Raji (cell line): ENCODE results near the gene ABCC4.

Experiments used
- POLR2A ChIP-seq: IDR thresholded peaks from 2 replicates; pipeline ENCODE4 v1.6.1; 2011; ENCODE audit warnings: low read depth, low read length, control low read depth; ENCODE audit not compliant: insufficient read depth

ABCC4 gene

DNA sequence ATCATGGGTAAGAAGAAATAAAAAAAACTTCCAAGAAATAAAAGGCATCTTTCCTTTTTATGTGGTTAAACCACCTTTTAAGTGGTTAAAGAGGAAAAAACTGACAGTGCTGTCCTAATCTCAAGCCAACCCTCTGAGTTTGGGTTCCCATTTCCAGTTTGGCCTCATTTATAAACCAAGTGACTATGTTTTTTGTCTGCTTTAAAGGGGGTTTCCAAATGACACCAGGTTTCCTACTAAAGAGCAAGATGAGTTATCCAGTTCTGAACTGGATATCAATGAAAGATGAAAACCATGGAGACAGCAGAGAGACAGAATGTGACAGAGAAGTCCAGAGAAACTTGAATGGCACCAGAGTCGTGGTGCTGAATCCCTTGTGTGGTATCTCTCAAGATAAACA lies 251.5 kb downstream of the ABCC4 start:
- no peak for TF ChIP-seq POLR2A

DNA sequence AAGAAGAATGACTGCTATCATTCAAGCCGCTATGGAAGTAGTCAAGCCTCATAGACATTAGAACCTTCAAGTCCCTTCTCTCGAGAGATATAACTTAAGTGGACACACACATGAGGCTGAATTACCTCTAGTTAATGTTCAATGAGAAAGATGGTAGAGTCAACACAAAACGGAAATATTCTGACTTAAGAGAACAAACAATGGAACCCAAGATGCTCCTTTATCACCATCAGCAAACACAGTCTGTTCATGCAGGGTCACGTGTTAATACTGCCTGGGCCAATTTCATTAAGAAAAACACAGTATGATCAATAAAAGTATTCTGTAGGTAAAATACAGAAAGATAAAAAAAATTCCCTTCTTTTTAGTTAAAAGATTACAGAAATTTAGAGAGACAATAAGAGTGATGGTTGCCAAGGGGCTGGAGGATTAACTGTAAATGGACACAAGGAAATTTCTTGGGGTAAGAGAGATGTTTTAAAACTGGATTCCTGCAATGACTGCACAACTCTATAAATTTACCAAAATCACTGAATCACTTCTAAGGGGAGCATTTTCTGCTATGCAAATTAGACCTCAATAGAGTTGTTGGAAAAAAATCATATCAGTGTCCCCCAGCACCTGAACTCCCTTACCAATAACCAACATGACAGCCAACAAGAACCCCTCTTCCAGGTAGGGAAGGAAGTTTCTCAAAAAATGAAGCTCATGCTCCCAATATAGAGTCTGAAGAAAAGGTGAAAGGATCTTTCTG lies 256.6 kb downstream of the ABCC4 start:
- no peak for TF ChIP-seq POLR2A

DNA sequence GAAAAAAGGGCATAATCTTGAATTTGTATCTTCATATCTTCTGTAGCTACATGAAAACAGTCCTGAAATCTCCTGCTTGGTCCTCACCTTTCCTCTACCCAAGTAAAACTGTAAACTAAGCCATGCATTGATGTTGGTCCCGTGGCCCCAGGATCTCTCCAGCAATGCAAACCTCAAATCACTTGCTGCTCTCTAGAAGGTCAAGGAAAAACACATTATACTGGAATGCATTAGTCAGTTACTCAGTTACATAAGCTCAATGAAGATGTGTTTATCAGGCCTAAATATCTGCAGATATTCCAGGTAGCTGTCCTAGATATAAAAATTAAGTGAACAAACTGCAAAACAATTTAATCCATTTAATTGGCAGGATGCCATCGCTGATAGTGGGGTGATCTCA lies 261.8 kb downstream of the ABCC4 start:
- TF ChIP-seq POLR2A: no peak

DNA sequence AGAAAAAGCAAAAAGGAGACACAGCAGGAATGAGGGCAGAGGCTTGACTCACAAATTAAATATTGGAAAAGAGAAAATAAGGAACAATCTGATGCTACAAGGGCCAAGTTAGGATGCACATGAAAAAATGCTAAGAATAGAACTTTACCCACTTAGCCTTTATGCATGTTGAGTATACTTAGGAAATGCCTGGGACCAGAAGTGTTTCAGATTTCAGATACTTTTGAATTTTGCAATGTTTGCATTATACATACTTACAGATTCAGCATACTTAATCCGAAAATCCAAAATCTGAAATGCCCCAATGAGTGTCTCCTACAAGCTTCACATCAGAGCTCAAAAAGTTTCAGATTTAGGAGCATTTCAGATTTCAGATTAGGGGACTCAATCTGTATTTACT lies 262.3 kb downstream of the ABCC4 start:
- no peak for TF ChIP-seq POLR2A

DNA sequence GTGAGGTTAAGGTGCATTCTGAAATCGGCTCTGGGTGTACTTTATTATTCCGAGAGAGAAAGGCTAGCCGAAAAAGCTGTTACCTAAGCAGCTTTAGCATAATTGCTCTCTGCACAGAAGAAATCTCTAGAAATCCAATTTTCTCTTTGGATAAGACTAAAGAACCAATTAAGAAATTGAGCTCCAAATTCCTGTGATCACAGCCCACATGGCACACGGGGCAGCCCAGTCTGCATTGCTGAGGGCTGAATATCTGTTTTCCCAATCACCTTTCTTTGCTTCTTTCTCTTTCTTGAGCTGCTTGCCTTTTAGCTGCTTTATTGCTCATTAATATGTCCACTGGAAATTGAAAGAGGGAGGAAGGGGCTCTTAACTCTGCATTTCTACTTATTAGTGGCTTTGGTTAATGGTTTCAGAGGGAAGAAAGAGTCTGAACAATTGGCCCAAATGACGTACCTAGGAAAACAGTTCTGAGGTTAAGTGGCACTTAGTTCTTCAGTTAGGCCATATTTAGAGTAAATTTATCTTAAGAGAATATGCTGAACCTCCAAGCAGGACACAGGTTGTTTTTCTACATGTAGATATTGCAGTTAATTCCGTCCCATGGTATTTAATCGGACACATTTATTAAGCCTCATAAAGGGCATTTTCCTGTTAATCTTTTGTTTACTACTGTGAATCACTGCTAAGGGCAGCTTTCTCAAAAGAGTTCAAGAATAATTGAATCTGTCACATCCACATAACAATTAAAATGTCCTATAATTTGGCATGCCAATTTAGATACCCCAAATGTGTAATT lies 265.7 kb downstream of the ABCC4 start:
- TF ChIP-seq POLR2A: no peak

DNA sequence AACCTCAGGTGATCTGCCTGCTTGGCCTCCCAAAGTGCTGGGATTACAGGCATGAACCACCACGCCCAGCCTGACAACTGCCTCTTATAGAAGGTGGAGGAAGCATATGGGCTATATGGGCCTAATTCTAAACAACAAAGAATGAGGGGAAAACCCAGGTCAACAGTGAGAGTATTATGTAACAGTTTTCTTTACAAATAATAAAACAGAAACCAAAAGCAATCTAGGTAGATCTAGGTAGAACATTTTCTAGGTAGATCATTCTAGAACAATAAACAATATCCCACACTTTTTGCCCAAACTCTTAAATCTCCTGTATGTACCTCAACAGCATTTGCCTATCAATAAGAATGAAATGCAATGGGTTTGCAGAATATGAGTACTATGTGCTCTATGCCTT lies 267.4 kb downstream of the ABCC4 start:
- TF ChIP-seq POLR2A: no peak

DNA sequence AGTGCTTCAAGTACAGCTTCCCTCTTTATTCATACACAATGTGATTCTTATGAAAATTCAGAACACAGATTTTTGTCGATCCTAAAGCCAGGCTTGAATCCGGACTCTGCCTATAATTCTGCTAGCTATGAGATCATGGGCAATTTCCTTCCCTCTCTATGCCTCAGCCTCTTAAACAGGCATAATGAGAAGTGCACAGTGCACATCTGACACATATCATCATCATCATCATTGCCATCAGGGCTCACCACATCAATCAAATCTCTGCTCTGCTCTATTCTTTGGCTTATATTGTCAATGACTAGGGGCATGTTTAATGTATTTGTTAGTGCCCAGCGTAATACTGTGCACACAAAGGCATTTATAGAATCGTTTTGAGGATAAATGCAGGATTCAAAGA lies 269.1 kb downstream of the ABCC4 start:
- TF ChIP-seq POLR2A: no peak

DNA sequence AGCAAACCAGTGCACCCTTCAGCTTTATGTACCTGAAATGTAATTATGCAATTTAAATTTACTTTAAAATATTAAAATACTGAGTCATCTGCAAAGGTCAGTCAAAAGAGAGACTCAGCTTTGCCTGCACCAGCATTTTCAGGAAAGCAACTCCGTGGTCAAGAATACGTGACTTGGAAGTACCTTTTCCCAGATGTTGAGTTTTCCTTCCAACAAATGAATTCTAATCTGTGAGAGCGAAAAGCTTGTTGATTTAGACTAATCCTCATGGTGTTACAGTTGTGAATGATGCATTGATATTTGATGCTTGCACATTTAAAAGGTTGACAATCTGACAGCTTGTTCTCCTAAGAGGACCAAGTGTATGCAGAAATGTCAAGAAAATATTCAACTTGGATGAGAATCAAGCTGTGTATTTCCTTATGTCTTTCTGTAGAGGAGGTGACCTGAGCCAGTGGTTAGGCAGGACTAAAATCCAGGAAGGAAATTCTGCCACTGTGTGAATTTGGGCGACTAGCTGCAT lies 270.4 kb downstream of the ABCC4 start:
- no peak for TF ChIP-seq POLR2A

DNA sequence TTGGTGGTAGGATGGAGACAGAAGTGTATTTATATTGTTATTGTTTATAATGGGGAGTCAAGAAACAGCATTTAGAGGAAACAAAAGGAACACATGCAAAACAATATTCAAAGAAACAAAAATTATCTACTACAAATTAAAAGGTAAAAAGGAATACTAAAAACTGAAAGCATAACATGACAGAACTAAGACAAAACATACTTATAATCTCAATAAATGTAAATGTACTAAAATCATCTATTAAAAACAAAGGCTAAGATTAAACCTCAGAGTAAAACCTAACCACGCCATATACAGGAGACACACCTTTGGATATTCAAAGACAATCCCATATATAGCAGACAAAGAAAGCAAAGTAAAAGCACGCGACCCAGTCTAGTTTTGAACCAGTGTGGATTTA lies 273.6 kb downstream of the ABCC4 start:
- TF ChIP-seq POLR2A: no peak

DNA sequence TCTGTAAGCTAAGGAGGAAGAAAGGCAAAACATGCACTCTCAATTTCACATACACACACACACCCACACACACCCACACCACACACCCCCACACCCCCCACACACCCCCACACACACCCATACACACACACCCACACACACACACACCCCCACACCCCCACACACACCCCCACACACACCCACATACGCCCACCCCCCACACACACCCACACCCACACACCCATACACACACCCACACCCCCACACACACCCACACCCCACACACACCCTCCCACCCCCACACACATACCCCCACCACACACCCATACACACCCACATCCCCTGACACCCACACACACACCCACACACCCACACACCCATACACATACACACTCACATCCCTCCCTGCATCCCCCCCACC lies 276.1 kb downstream of the ABCC4 start:
- TF ChIP-seq POLR2A: no peak

DNA sequence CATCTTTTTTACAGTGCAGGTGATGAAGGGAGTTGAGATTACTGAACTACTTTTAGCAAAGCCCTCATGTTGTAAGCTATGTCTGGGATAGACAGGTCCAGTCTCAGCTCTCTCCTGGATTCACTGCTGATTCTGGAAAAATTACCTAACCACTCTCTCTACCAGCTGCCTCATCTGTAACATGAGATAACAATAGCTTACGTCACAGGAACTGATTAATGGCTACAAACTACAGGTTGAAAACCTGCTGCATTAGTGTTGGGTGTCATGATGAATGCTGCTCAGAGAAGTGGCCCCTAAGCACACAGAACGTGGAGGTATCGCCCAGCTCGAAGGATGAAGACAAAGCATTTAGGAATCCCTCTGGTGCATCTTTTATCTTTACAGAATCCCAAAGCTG lies 277.8 kb downstream of the ABCC4 start:
- no peak for TF ChIP-seq POLR2A

DNA sequence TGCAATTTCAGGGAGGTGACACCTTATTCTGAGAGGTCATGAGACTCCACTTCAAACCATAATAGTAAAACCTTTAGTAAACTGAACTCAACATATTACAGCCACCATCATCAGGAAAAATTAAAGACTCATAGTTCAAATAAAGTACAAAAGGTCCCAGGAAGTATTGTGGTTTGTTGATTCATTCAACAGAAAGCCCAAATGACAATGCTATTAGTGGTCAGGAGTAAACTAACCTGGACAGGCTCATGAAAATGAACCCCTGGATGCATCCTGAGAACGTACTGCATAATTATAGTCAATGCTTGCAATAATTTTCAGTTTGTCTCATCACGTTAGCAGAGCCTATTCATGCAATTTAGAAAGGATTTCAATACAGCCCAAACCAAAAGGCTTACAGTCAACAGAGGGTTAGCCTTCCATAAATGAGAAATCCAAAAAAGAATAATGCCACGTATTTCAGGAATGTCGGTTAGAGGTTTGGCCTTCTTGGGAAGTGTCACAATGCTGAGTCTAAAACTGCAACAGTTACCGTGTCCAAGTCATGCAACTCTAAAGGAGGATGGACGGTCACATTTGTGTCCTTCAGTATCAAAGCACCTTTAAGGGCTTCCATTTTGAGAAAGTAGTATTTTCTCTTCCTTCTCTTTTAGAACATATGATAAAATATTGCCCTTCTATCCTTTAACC lies 280.8 kb downstream of the ABCC4 start:
- TF ChIP-seq POLR2A: no peak

DNA sequence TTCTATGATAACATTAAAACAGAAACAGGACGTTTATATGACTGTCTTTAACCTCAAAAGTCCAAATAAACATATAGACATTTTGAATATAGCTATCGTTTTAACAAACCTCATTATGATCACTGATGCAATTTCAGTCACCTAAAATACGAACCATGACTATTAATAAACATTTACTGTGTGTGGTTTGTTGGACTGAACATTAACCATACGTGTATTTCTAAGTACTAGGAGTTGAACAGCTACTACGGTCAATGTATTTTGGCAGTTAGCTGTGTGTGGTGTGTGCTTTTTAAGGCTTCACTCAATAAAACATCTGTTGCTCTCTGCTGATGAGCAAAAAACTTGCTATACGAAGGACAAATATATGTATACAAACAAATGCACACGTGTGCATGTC lies 281.4 kb downstream of the ABCC4 start:
- no peak for TF ChIP-seq POLR2A

DNA sequence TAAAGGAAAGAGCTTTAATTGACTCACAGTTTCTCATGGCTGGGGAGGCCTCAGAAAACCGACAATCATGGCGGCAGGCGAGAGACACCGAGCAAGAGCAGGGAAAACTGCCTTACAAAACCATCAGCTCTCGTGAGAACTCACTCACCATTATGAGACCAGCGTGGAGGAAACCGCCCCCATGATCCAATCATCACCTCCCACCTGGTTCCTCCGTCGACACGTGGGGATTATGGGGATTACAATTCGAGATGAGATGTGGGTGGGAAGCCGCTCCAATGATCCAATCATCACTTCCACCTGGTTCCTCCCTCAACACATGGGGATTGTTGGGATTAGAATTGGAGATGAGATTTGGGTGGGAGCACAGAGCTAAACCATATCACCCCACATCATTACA lies 293.9 kb downstream of the ABCC4 start:
- TF ChIP-seq POLR2A: no peak

DNA sequence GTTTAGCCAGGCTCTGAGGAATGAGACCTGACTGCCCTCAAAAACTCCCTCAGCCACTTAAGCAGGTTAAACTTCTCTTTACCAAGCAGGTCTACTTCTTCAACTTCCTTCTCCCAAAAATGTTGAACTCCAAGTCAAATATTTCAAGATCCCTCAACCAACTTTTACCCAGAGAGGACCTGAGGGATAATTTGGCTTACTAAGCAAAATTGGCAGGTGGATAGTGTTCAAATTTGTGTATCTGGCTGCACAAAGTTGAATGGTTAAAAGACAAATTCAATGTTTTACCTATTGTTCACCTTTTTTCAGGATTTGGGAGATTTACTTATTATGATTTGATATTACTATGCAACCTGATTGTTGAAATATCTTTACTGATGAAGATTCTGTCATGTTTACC lies 296.0 kb downstream of the ABCC4 start:
- TF ChIP-seq POLR2A: no peak
